HEK293T (cell line): ENCODE results near the gene NAIF1.

Source experiments
- BHLHE40 ChIP-seq: fragments of 450-650 bp; IDR thresholded peaks from 2 replicates; pipeline ENCODE4 v1.6.1; 2016; ENCODE audit warnings: mild to moderate bottlenecking, moderate library complexity, borderline replicate concordance
- FOXA1 ChIP-seq: fragments of 450-650 bp; IDR thresholded peaks from 2 replicates; pipeline ENCODE4 v1.6.1; 2016; ENCODE audit warnings: mild to moderate bottlenecking
- HDGF ChIP-seq: fragments of 450-650 bp; IDR thresholded peaks from 2 replicates; pipeline ENCODE4 v1.6.1; 2017; ENCODE audit warnings: antibody characterized with exemption, borderline replicate concordance
- NFRKB ChIP-seq: fragments of 450-650 bp; IDR thresholded peaks from 2 replicates; pipeline ENCODE4 v1.6.1; 2016; ENCODE audit warnings: mild to moderate bottlenecking, moderate library complexity
- SUZ12 ChIP-seq: fragments of 450-650 bp; IDR thresholded peaks from 2 replicates; pipeline ENCODE4 v1.6.1; 2016; ENCODE audit warnings: mild to moderate bottlenecking
- TARDBP ChIP-seq: fragments of 450-650 bp; IDR thresholded peaks from 2 replicates; pipeline ENCODE4 v1.6.1; 2016

- TF ChIP-seq BHLHE40 (no peak), TARDBP (no peak), FOXA1 (no peak), SUZ12 (no peak), NFRKB (no peak), HDGF (no peak)
Observed at GRCh38 chr9:128033609-128034008, 33.5 kb downstream of the NAIF1 start.
